Pancreas (tissue), 10 donors: ENCODE results near the gene RNF207. TPM values are rescaled to one million over a fixed set of nuclear protein-coding genes. Genes with fewer than 3 reads are reported as not detected.

ENCODE experiments used
- ATAC-seq, 4 donors: fragments of 200-7000 bp; cut with Tn5 transposase; one replicate each; pipeline versions ENCODE4 v1.8.0 to v1.9.1; 2020; ENCODE audit warnings: mild to moderate bottlenecking in 4 of 4, moderate library complexity in 4 of 4
- DNase-seq, 6 donors: peaks; one replicate each; pipeline ENCODE4 v3.0.0-alpha.2; 2020
- FAIRE-seq: peaks from 2 replicates; lab custom pipeline; 2012; peaks lifted over from hg19 to GRCh38; lab: Jason Lieb, UNC
- H3K27ac ChIP-seq, 4 donors: fragments of 200-600 bp; sonication (generic); 1 replicate in 3 of 4; 2 replicates in 1 of 4; pipeline versions ENCODE4 v1.5.0 to v1.8.0; 2020
- H3K27me3 ChIP-seq, 4 donors: fragments of 200-600 bp; one replicate each; pipeline ENCODE4 v1.8.0; 2021
- H3K36me3 ChIP-seq, 3 donors: fragments of 200-600 bp; sonication (generic) in 1 of 3; one replicate each; pipeline versions ENCODE4 v1.5.0 to v1.8.0; 2020 to 2021
- H3K4me1 ChIP-seq, 3 donors: fragments of 200-600 bp; one replicate each; pipeline ENCODE4 v1.8.0; 2021
- H3K4me3 ChIP-seq, 4 donors: fragments of 200-600 bp; sonication (generic) in 2 of 4; one replicate each; pipeline versions ENCODE4 v1.5.0 to v1.8.0; 2020 to 2021
- H3K9me3 ChIP-seq, 4 donors: fragments of 200-600 bp; one replicate each; pipeline ENCODE4 v1.8.0; 2021
- CTCF ChIP-seq, 4 donors: fragments of 200-600 bp; sonication (generic) in 3 of 4; IDR thresholded peaks; one replicate each; pipeline versions ENCODE4 v1.5.0 to v1.8.0; 2021; ENCODE audit warnings: antibody characterized with exemption in 4 of 4
- WGBS, 2 donors: extraction: QIAGEN DNeasy Blood & Tissue Kit; methylation state at CpG; one replicate each; pipeline ENCODE4 v1.1.7; 2013; 5-methylcytosine and 5-hydroxymethylcytosine counted together
- intact Hi-C, 3 donors: fragments of 100-400 bp; cut with DNase I; formaldehyde crosslinking; loops; one replicate each; pipeline versions ENCODE4 v1.11.1 to v1.14.2; 2022
- polyA plus RNA-seq, 2 donors: library from polyadenylated mRNA; stranded (reverse); fragments of 200-250 nt; gene quantifications; one replicate each; pipeline ENCODE4 v1.2.3, GENCODE V29; 2013
- total RNA-seq, 6 donors: library from RNA; stranded (reverse); fragmentation: NEBNext Ultra II Directional in 4 of 6; extraction: Animal tissue kit (Norgen Biotek cat#: 25700) in 4 of 6; gene quantifications; one replicate each; pipeline versions ENCODE4 v1.2.1 to v1.2.4, GENCODE V29; 2021 to 2023
- donor health status: healthy with polysubstance abuse.
- donor health status: DM: no; HTN: no; CAD: no; lungs with moderate emphysema.
- donor health status: DM: no; HTN: no; CAD: no.
- donor health status: control.
- donor health status: control.
- donor health status: Bipolar disorder and iron deficiency.
- donor health status: DM: yes; HTN: yes; CAD: no.
- donor health status: DM: no; HTN: no; CAD: no.
- donor health status: DM: no; HTN: no; CAD: no.
- donor health status: DM: yes; HTN: yes; CAD: no.

The RNF207 gene
- total and polyA plus RNA-seq, 8 donors, result 7.1 to 52.8 (median 13.4) TPM

- no peaks in the 10 kb centered on the region for H3K4me1 ChIP-seq
- H3K9me3 ChIP-seq, result no peaks in the 10 kb centered on the region
- no peak overlapping the region for H3K27ac ChIP-seq
- ATAC-seq (no peak), DNase-seq (no peak), FAIRE-seq (no peak)
- intact Hi-C loops, result no loop called here
- 64 to 65% methylated on average over 10 of the region's 10 CpGs for WGBS, 2 donors
- no peak overlapping the region for H3K4me3 ChIP-seq
- H3K36me3 ChIP-seq, result no peaks in the 10 kb centered on the region
- TF ChIP-seq CTCF (IDR thresholded peaks at IDR 0.05), result no peak
- H3K27me3 ChIP-seq, result no peaks in the 10 kb centered on the region
Measured at GRCh38 chr1:6172549-6172948, 33.4 kb upstream of the RNF207 start.

- ATAC-seq (no peak), FAIRE-seq (no peak), DNase-seq (no peak)
- intact Hi-C loops, result no loop called here
- H3K4me1 ChIP-seq, result peaks cover 0 to 2% (median 0%) of the 10 kb centered on the region in 3 donors
- H3K27ac ChIP-seq, result no peak overlapping the region
- peaks cover 0 to 8% (median 3%) of the 10 kb centered on the region in 4 donors for H3K27me3 ChIP-seq
- TF ChIP-seq CTCF (IDR thresholded peaks at IDR 0.05), result no peak
- no peaks in the 10 kb centered on the region for H3K9me3 ChIP-seq
- 84 to 91% methylated on average over 5 of the region's 5 CpGs for WGBS, 2 donors
- H3K4me3 ChIP-seq, result no peak overlapping the region
- H3K36me3 ChIP-seq, result no peaks in the 10 kb centered on the region
Measured at GRCh38 chr1:6174621-6175410, 31.1 kb upstream of the RNF207 start.

- 84 to 89% methylated on average over 6 of the region's 6 CpGs for WGBS, 2 donors
Measured at GRCh38 chr1:6175411-6175828, 30.5 kb upstream of the RNF207 start.

DNA sequence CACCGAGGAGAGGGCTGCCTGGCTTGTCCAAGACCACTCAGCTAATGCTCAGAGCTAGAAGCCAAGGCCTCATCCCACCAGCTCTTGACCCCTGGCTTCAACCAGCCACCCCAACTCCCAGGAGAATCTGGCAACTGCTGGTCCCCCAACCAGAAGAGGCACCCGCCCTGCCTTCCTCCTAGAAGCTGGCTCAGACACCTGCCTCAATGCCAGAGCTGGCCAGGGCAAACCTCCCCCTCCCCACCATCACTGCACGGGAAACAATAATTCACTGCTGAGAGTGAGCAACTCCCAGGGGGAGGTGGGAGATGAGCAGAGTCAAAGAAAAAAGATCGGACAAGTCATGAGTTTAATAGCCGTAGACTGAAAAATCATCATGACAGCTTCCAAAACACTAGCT, 29.1 kb upstream of the RNF207 start:
- H3K36me3 ChIP-seq, result no peaks in the 10 kb centered on the region
- H3K4me3 ChIP-seq, result no peak overlapping the region
- DNase-seq (no peak), FAIRE-seq (no peak), ATAC-seq (no peak)
- H3K4me1 ChIP-seq, result peaks cover 0 to 2% (median 0%) of the 10 kb centered on the region in 3 donors
- no peaks in the 10 kb centered on the region for H3K9me3 ChIP-seq
- intact Hi-C loops, result no loop called here
- whole genome bisulfite sequencing, 2 donors, result 59 to 74% methylated on average over 5 of the region's 5 CpGs
- peaks cover 0 to 8% (median 3%) of the 10 kb centered on the region in 4 donors for H3K27me3 ChIP-seq
- no peak overlapping the region for H3K27ac ChIP-seq
- TF ChIP-seq CTCF (IDR thresholded peaks at IDR 0.05), result no peak

More at GRCh38 chr1:6175411-6175828, 30.5 kb upstream of the RNF207 start:
- FAIRE-seq (no peak), ATAC-seq (no peak), DNase-seq (no peak)
- TF ChIP-seq CTCF (IDR thresholded peaks at IDR 0.05), result no peak
- intact Hi-C loops, result no loop called here
- Histone ChIP-seq H3K27me3 (peaks cover 0 to 8% (median 3%) of the 10 kb centered on the region in 4 donors), H3K36me3 (no peaks in the 10 kb centered on the region), H3K9me3 (no peaks in the 10 kb centered on the region), H3K4me3 (no peak overlapping the region), H3K4me1 (peaks cover 0 to 2% (median 0%) of the 10 kb centered on the region in 3 donors), H3K27ac (no peak overlapping the region)
